Inferior parietal cortex (tissue), 1 donor: Measurements from ENCODE around the gene HLA-F.

Experiments used
- DNase-seq: peaks from one replicate; pipeline ENCODE4 v3.0.0-alpha.2; 2016; ENCODE audit errors: extremely low spot score

The HLA-F gene

GRCh38 chr6:29723262-29723665 is at the start of gene HLA-F:
Gene HLA-F, plus strand, starts transcription at chr6:29723434. Its CDS starts 30 bp downstream, at chr6:29723464.
- DNase-seq = peak; percentile 88

GRCh38 chr6:29674008-29674407 is 49.2 kb upstream of the HLA-F start:
- no peak for DNase-seq

GRCh38 chr6:29675561-29675960 is 47.7 kb upstream of the HLA-F start:
- no peak for DNase-seq

GRCh38 chr6:29676981-29677601 is 46.1 kb upstream of the HLA-F start:
- no peak for DNase-seq

- DNase-seq = no peak
Observed at GRCh38 chr6:29678114-29678513, 45.1 kb upstream of the HLA-F start.

- DNase-seq = no peak
Observed at GRCh38 chr6:29679962-29680361, 43.3 kb upstream of the HLA-F start.

- DNase-seq = no peak
Observed at GRCh38 chr6:29680416-29680815, 42.8 kb upstream of the HLA-F start.

- no peak for DNase-seq
Observed at GRCh38 chr6:29680904-29681303, 42.3 kb upstream of the HLA-F start, which contains the start of gene ZFP57. Gene ZFP57, minus strand, starts transcription at chr6:29681152. Its CDS starts 4,149 bp downstream, at chr6:29677003.

- DNase-seq = no peak
Observed at GRCh38 chr6:29681811-29682210, 41.4 kb upstream of the HLA-F start.

GRCh38 chr6:29685718-29686326 is 37.4 kb upstream of the HLA-F start:
- DNase-seq = peak; percentile 27

GRCh38 chr6:29694637-29695036 is 28.6 kb upstream of the HLA-F start:
- DNase-seq = no peak

- peak; percentile 47 for DNase-seq
Observed at GRCh38 chr6:29696147-29697125, 26.8 kb upstream of the HLA-F start.

GRCh38 chr6:29702519-29703103 is 20.6 kb upstream of the HLA-F start:
- DNase-seq = no peak

GRCh38 chr6:29705389-29706231 is 17.6 kb upstream of the HLA-F start:
- peak; percentile 76 for DNase-seq

- DNase-seq = no peak
Observed at GRCh38 chr6:29708432-29709179, 14.6 kb upstream of the HLA-F start.

- DNase-seq = no peak
Observed at GRCh38 chr6:29709188-29709587, 14.0 kb upstream of the HLA-F start.

- no peak for DNase-seq
Observed at GRCh38 chr6:29710281-29710941, 12.8 kb upstream of the HLA-F start.

- DNase-seq = no peak
Observed at GRCh38 chr6:29720863-29721262, 2.4 kb upstream of the HLA-F start.

- DNase-seq = no peak
Observed at GRCh38 chr6:29723666-29724588, 693 bp downstream of the HLA-F start.
